ENCODE measurements around the gene GTF2IRD1.
"Not testable (repeated sequence)": the region's sequence is repeated elsewhere in the genome, so short reads cannot be mapped to it uniquely, and the experiment has no call there.

Gene GTF2IRD1

GRCh38 chr7:74453322-74454011, at the start of gene GTF2IRD1:
GTF2IRD1 (plus strand) TSS chr7:74453906; CDS start chr7:74508081, 54,175 bp downstream.
- no peak for ATAC-seq

- no peak for ATAC-seq
These were observed 49.4 kb upstream of the GTF2IRD1 start for GRCh38 chr7:74404388-74404700.

DNA sequence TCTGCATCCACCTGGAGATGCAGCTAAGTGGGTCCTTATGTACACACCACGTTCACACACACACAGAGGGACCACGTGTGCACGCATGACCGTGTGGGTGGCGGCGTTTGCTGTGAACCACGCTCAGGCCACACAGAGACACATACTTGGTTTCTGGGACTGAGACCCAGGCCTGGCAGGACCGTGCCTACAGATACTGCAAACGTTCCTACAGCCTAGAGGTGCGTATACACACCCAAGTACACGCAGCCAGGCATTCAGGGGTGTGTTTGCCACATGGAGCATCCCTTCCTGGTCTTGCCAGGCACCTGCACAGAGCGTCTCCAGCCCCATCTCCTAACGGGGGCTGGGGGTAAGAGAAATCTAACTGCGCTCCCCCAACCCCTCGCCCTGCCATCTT, 49.0 kb upstream of the GTF2IRD1 start:
- no peak for ATAC-seq

- no peak for ATAC-seq
These were observed 48.4 kb upstream of the GTF2IRD1 start for GRCh38 chr7:74405191-74405898.

DNA sequence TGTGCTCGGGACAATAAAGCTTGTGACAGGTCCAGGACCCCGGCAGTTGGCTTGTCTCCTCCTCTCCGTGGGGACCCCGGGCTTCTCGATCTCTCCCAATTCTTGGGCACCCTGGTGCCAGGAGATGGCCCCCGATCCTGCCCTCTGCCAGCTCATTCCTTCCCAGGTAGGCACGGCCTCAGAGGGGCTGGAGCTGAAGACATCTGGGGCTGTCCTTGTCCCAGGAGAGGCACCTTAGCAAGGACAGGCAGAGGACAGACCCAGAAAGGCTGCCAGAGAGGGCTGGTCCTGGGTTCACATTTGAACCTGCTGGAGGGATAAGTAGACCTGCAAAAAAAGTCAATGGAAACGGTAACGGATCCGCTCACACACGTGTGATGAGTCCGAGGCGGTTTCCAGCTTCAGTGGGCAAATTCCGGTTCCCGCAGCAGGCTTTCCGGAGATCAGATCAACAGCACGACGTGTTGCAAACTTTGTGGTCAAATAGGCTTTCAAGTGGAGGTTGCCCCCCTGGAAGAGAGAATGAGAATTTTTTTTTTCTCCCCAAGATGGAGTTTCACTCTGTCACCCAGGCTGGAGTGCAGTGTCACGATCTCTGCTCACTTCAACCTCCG, 47.7 kb upstream of the GTF2IRD1 start:
- ATAC-seq = no peak

DNA sequence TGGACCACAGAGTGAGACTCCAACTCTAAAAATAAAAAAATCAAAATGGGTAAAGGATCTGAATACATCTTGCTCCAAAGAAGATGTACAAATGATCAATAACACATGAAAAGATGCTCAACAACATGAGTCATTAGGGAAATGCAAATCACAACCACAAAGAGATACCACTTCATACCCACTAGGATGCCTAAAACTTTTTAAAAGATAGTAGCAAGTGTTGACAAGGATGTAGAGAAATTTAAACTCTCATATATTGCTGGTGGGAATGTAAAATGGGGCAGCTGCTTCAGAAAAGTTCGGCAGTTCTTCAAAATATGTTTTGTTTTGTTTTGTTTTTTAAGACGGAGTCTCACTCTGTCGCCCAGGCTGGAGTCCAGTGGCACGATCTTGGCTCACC, 45.7 kb upstream of the GTF2IRD1 start:
- no peak for ATAC-seq

GRCh38 chr7:74409571-74409970, 44.1 kb upstream of the GTF2IRD1 start:
- no peak for ATAC-seq

GRCh38 chr7:74410772-74411171, 42.9 kb upstream of the GTF2IRD1 start:
- no peak for ATAC-seq

GRCh38 chr7:74411571-74411970, 42.1 kb upstream of the GTF2IRD1 start:
- ATAC-seq = not testable (repeated sequence)

- ATAC-seq = no peak
These were observed 41.6 kb upstream of the GTF2IRD1 start for GRCh38 chr7:74412056-74412455.

GRCh38 chr7:74412603-74413002, 41.1 kb upstream of the GTF2IRD1 start:
- no peak for ATAC-seq

DNA sequence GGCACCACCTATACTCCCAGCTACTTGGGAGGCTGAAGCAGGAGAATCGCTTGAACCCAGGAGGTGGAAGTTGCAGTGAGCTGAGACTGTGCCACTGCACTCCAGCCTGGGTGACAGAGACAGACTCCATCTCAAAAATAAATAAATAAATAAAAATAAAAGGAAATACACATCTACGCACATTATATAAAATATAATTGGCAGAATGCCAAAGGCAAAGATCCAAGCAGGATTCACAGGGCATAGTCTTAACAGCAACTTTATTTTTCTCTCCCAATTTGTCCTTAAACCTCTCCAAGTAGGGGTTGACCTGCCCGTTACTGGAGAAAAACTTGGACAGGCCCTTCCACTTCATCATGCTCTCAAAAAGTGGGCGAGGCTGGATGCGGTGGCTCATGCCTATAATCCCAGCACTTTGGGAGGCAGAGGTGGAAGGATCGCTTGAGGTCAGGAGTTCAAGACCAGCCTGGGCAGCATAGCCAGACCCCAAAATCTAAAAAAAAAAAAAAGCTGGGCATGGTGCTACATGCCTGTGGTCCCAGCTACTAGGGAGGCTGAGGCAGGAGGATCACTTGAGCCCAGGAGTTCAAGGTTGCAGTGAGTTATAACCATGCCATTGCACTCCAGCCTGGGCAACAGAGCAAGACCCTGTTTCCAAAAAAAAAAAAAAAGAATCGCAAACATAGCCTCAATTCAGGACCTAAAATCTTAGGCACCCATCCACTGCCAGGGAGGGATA, 38.9 kb upstream of the GTF2IRD1 start:
- not testable (repeated sequence) for ATAC-seq

DNA sequence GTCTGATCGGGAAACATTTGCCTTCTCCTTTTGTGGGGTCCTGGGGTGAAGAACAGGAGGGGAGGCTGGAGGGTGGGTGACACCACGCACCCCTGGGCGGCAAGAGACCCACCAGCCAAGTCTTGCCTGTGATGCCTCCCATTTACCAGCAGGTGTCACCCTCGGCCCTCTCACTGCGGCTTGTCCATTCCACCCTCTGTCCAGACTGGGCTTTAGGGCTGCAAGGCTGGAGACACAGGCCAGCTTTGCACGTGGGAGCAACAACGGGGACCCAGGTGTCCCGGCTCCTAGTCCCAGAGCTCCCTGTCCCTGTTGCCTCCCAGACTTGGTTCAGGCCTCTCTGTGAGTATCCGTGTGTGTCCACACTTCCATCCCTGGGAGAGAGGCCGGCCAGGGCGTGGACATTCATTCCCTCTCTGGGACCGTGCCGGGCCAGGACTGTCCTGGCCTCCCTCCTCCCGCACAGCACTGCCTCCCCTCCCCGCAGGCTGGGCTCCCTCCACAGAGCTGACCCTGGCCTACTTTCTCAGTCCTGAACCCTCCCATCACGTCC, 36.2 kb upstream of the GTF2IRD1 start:
- peak in 1 of 2 donors; percentile 59 for ATAC-seq

DNA sequence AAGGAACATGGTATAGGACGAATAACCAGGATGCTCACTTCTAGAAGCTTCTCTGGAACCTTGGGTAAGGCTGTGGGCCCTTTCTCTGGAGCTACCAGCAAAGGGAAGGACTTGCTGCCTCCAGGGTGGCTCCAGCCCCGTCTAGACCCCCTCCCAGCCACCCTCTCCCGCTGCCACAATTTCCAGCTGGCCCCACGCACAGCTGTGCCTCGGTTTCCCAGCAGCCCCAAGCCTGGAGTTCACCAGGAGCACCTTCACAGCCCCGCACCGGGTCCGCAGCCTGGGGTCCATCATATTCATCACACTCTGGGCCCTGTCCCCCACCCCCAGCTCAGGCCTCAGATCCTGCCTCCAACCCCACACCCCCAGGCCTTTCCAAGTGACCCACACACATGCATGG, 35.6 kb upstream of the GTF2IRD1 start:
- ATAC-seq = no peak

GRCh38 chr7:74418538-74418937, 35.2 kb upstream of the GTF2IRD1 start:
- ATAC-seq = no peak

DNA sequence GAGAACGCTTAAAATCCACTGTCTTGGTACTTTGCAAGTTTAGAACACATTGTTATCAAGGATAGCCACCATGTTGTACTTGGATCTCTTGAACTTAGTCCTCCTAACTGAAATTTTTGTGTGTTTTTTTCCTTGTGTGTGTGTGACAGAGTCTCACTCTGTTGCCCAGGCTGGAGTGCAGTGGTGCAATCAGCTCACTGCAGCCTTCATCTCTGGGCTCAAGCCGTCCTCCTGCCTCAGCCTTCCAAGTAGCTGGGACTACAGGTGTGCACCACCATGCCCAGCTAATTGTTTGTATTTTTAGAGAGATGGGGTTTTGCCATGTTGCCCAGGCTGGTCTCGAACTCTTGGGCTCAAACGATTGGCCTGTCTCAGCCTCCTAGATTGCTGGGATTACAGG, 34.5 kb upstream of the GTF2IRD1 start:
- ATAC-seq = not testable (repeated sequence)

- ATAC-seq = no peak
These were observed 33.7 kb upstream of the GTF2IRD1 start for GRCh38 chr7:74420006-74420405.

DNA sequence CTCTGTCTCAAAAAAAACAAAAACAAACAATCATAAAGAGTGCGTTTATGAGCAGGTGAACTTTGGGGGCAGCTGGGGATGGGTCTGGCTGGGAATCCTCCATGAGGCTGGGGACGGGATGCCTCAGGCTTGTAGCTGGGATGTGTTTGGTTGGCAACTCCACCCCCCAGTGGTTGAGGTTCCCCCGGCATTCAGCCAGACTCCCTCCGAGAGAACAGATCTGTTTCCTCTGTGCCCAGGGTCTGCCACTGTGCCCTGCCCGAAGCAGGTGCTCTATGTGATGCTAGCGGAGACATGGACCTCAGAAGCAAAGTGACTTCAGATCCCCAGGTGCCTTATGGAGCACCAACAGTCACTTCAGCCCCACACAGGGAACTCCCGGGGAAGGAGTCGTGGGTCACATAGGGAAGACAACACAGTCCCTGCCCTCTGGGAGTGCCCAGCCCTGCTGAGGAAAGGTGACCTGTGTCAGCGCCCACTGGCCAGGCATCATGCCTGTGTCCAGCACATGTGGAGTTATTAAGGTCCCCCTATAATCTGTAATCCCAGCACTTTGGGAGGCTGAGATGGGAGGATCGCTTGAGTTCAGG, 29.3 kb upstream of the GTF2IRD1 start:
- no peak for ATAC-seq

- ATAC-seq = no peak
These were observed 25.7 kb upstream of the GTF2IRD1 start for GRCh38 chr7:74428023-74428422.

DNA sequence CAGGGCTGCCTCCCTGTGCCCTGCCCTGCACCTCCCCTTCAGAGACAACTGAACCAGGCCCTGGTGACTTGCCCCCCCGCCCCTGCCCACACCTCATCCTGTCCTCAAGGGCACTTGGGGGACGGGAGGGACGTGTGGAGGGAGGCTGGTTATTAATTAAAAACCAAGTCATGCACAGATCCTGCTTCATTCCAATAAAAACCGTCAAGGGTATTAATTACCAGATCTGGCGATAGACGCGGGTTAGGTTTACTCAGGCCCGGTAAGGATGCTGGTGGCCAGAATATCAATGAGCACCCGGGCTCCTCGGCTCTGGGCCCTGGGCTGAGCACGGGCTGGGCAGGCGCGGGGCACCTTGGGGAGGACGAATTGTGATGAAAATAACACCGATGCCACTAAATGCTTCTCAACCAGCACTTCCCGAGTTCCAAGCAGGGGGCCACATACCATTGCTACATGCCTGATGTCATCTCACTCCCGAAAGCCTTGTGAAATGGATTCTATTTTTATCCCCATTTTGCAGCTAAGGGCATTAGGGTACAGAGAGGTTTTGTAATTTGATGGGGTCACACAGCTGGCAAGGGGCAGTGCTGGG, 24.5 kb upstream of the GTF2IRD1 start:
- ATAC-seq = no peak

GRCh38 chr7:74430409-74430808, 23.3 kb upstream of the GTF2IRD1 start:
- not testable (repeated sequence) for ATAC-seq

- ATAC-seq = no peak
These were observed 22.7 kb upstream of the GTF2IRD1 start for GRCh38 chr7:74430961-74431466.

All from activated CD4-positive, CD25-positive, alpha-beta regulatory T cell treated with anti-CD3 and anti-CD28 coated beads, Interleukin-2, amount 50 U/mL, for 24 hours (primary cell).